Gastrocnemius medialis (tissue), 4 donors: ENCODE data around the gene USP5. TPM values are rescaled to one million over a fixed set of nuclear protein-coding genes. Genes with fewer than 3 reads are reported as not detected.

Source experiments
- ATAC-seq, 2 donors: fragments of 150-250 bp; one replicate each; pipeline ENCODE4 v1.9.1; 2016
- DNase-seq, 2 donors: peaks; one replicate each; pipeline ENCODE4 v3.0.0-alpha.2; 2019
- H3K27ac ChIP-seq, 4 donors: fragments of 200-600 bp; sonication (generic); 1 replicate in 1 of 4; 2 replicates in 3 of 4; pipeline ENCODE4 v1.5.1; 2016 to 2018; ENCODE audit warnings: mild to moderate bottlenecking in 2 of 4, moderate library complexity in 1 of 4
- H3K27me3 ChIP-seq, 3 donors: fragments of 200-600 bp; sonication (generic) in 2 of 3; 1 replicate in 1 of 3; 2 replicates in 2 of 3; pipeline versions ENCODE4 v1.5.1 to v1.6.0; 2016 to 2019; ENCODE audit warnings: mild to moderate bottlenecking in 1 of 3, moderate library complexity in 1 of 3
- H3K36me3 ChIP-seq, 2 donors: fragments of 200-600 bp; sonication (generic) in 1 of 2; one replicate each; pipeline ENCODE4 v1.5.1; 2017 to 2018
- H3K4me1 ChIP-seq, 2 donors: fragments of 200-600 bp; sonication (generic) in 1 of 2; one replicate each; pipeline ENCODE4 v1.5.1; 2016 to 2017; ENCODE audit warnings: mild to moderate bottlenecking in 2 of 2
- H3K4me3 ChIP-seq, 4 donors: fragments of 200-600 bp; sonication (generic) in 3 of 4; 1 replicate in 1 of 4; 2 replicates in 3 of 4; pipeline ENCODE4 v1.5.1; 2016 to 2019; ENCODE audit warnings: mild to moderate bottlenecking in 2 of 4
- H3K9me3 ChIP-seq, 3 donors: fragments of 200-600 bp; sonication (generic) in 2 of 3; 1 replicate in 1 of 3; 2 replicates in 2 of 3; pipeline ENCODE4 v1.5.1; 2016 to 2019
- POLR2A ChIP-seq, 2 donors: fragments of 450-650 bp; IDR thresholded peaks; one replicate each; pipeline ENCODE4 v1.6.1; 2017; ENCODE audit warnings: antibody characterized with exemption in 2 of 2, mild to moderate bottlenecking in 2 of 2, moderate library complexity in 2 of 2
- in situ Hi-C, 4 donors: fragments of 200-750 bp; cut with MboI; loops; one replicate each; pipeline versions ENCODE4 v1.15.0 to v1.8.0; 2017; ENCODE audit warnings: low sequenced_read_pairs in 4 of 4
- intact Hi-C: fragments of 100-400 bp; cut with DNase I; formaldehyde crosslinking; loops from one replicate; pipeline ENCODE4 v1.15.1; 2023; ENCODE audit warnings: low total_unique reads
- total RNA-seq, 4 donors: library from RNA; depleted of rRNA; stranded (reverse); fragments of >200 nt; gene quantifications; one replicate each; pipeline versions ENCODE4 v1.1.0 to v1.2.3, GENCODE V29; 2016
- TF ChIP-seq, protein P1 (sequence below), 5 experiments: fragments of 450-650 bp in 3 of 5; fragments of 200-600 bp in 2 of 5; sonication (generic) in 2 of 5; IDR thresholded peaks in 4 of 5; conservative IDR thresholded peaks in 1 of 5; 1 replicate in 4 of 5; 2 replicates in 1 of 5; pipeline ENCODE4 v1.5.1; 2016 to 2019; ENCODE audit warnings: antibody characterized with exemption in 5 of 5, mild to moderate bottlenecking in 3 of 5, moderate library complexity in 3 of 5

The USP5 gene
- total RNA-seq, 4 donors from 2014 or later: 66.4 to 120 (median 74.1) TPM

DNA sequence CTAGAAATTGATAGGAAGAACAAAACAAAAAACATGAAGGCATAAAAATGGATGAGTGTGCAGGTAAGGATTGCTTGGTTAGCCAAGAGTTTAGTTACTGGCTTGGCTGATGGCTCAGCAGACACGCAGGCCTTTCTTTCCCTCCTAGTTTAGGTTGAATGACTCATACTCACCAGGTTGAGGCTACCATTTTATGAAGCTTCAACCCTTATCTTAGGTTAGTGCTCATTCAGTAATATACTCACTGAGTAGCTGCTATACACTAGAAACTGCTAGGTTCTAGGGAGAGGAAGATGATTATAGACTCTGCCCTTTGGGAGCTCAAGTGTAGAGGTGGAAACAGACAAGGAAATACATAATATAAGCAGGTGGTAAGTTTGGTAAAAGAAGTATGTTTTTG, 17.7 kb upstream of the USP5 start:
- H3K9me3 ChIP-seq: no peaks in the 10 kb centered on the region
- ATAC-seq (no peak), DNase-seq (no peak)
- H3K36me3 ChIP-seq: no peaks in the 10 kb centered on the region
- H3K4me1 ChIP-seq: peaks cover 0 to under 1% of the 10 kb centered on the region in 2 donors
- H3K4me3 ChIP-seq: no peak overlapping the region
- H3K27me3 ChIP-seq: peaks cover 0 to 8% (median 4%) of the 10 kb centered on the region in 3 donors
- intact Hi-C loops: no loop called here
- H3K27ac ChIP-seq: no peak overlapping the region
- in situ Hi-C loops: no loop called here
- TF ChIP-seq POLR2A (IDR thresholded peaks at IDR 0.05): no peak
- TF ChIP-seq, protein P1, sequence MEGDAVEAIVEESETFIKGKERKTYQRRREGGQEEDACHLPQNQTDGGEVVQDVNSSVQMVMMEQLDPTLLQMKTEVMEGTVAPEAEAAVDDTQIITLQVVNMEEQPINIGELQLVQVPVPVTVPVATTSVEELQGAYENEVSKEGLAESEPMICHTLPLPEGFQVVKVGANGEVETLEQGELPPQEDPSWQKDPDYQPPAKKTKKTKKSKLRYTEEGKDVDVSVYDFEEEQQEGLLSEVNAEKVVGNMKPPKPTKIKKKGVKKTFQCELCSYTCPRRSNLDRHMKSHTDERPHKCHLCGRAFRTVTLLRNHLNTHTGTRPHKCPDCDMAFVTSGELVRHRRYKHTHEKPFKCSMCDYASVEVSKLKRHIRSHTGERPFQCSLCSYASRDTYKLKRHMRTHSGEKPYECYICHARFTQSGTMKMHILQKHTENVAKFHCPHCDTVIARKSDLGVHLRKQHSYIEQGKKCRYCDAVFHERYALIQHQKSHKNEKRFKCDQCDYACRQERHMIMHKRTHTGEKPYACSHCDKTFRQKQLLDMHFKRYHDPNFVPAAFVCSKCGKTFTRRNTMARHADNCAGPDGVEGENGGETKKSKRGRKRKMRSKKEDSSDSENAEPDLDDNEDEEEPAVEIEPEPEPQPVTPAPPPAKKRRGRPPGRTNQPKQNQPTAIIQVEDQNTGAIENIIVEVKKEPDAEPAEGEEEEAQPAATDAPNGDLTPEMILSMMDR (IDR thresholded peaks at IDR 0.05 in 4 of 5, conservative IDR thresholded peaks at IDR 0.05 in 1 of 5): no peak

DNA sequence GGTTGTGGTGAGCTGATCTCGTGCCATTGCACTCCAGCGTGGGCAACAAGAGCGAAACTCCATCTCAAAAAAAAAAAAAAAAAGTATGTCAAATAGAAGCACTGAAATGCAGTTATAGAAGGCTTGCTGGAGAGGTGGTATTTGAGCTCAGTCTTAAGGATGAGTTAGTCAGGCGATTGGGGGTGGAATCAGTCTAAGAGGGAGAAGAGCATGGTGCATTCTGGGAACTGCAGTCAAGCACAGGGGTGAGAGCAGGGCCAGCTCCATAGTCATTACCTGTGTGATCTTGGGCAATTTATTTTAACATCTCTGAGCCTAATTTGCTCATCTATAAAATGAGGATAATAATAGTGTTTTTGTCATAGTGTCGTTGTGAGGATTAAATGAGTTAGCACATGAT, 17.1 kb upstream of the USP5 start:
- in situ Hi-C loops: no loop called here

DNA sequence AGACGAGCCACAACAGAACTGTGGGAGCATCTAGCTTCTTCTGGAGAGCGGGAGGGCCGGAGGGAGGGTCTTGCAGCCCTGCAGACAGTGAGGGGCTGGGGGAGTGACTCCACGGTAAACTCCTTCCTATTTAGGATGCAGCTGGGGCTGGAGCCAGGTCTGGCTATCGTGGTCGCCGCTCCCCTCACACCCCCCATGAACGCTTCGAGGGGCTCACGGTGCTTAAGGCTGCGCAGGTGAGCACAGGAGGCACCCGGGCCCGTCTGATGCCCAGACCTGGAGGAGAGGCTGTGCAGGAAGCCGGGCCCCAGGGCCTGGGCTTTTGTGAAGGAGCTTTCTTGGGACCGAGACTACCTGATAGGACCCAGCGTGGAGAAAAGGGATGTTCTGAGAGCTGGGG, 15.1 kb upstream of the USP5 start:
- DNase-seq (no peak), ATAC-seq (no peak)
- Histone ChIP-seq H3K4me1 (no peaks in the 10 kb centered on the region), H3K27me3 (no peaks in the 10 kb centered on the region), H3K9me3 (no peaks in the 10 kb centered on the region), H3K36me3 (no peaks in the 10 kb centered on the region), H3K27ac (no peak overlapping the region), H3K4me3 (no peak overlapping the region)
- in situ Hi-C loops (no loop called here), intact Hi-C loops (no loop called here)
- TF ChIP-seq, protein P1 (IDR thresholded peaks at IDR 0.05 in 4 of 5, conservative IDR thresholded peaks at IDR 0.05 in 1 of 5): no peak
- TF ChIP-seq POLR2A (IDR thresholded peaks at IDR 0.05): no peak

More for the DNA sequence above, 17.1 kb upstream of the USP5 start:
- TF ChIP-seq POLR2A (IDR thresholded peaks at IDR 0.05): no peak
- TF ChIP-seq, protein P1 (IDR thresholded peaks at IDR 0.05 in 4 of 5, conservative IDR thresholded peaks at IDR 0.05 in 1 of 5): no peak
- H3K27ac ChIP-seq: no peak overlapping the region
- H3K27me3 ChIP-seq: peaks cover 0 to 4% (median 0%) of the 10 kb centered on the region in 3 donors
- H3K9me3 ChIP-seq: no peaks in the 10 kb centered on the region
- no peaks in the 10 kb centered on the region for H3K4me1 ChIP-seq
- intact Hi-C loops: no loop called here
- H3K36me3 ChIP-seq: no peaks in the 10 kb centered on the region
- ATAC-seq (no peak), DNase-seq (no peak)
- no peak overlapping the region for H3K4me3 ChIP-seq

DNA sequence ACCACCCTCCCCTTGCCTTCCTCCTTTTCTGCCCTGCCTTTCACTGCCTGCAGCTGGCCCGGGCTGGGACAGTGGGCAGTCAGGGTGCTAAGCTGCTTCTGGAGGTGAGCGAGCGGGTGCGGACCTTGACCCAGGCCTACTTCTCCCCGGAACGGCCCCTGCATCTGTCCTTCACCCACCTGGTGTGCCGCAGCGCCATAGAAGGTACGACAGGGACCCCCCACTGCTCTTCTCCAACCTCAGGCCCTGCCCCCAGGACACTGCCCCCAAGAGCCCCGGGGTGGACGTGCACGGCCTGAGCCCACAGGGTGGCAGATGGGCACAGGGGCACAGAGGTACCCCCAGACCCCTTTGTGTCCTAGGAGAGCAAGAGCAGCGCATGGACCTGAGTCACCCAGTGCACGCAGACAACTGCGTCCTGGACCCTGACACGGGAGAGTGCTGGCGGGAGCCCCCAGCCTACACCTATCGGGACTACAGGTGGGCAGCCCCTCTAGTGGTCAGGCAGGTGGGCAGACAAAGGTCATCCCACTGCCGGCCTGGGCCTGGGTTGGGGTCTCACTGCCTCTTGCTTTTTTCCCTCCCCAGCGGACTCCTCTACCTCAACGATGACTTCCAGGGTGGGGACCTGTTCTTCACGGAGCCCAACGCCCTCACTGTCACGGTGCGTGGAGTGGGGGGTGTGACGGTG, 14.4 kb upstream of the USP5 start:
- Histone ChIP-seq H3K27me3 (no peaks in the 10 kb centered on the region), H3K4me3 (no peak overlapping the region), H3K36me3 (no peaks in the 10 kb centered on the region), H3K9me3 (no peaks in the 10 kb centered on the region), H3K4me1 (no peaks in the 10 kb centered on the region), H3K27ac (no peak overlapping the region)
- intact Hi-C loops: no loop called here
- in situ Hi-C loops: no loop called here
- DNase-seq (no peak), ATAC-seq (no peak)
- TF ChIP-seq, protein P1 (IDR thresholded peaks at IDR 0.05 in 4 of 5, conservative IDR thresholded peaks at IDR 0.05 in 1 of 5): no peak
- no peak for TF ChIP-seq POLR2A (IDR thresholded peaks at IDR 0.05)

DNA sequence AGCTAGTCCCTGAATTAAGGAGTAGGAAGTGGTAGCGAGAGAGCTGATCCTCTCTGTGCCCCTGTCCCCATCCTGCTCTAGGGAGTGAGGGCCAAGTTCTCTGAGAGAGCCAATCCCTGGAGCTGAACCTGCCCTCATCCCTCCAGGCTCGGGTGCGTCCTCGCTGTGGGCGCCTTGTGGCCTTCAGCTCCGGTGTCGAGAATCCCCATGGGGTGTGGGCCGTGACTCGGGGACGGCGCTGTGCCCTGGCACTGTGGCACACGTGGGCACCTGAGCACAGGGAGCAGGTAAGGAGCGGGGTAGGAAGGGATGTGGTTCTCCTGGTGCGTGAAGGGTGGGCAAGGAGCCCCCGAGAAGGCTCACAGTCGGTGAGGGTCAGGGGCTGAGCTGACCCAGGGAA, 13.1 kb upstream of the USP5 start:
- Histone ChIP-seq H3K27me3 (no peaks in the 10 kb centered on the region), H3K4me1 (no peaks in the 10 kb centered on the region), H3K9me3 (no peaks in the 10 kb centered on the region), H3K27ac (no peak overlapping the region), H3K4me3 (no peak overlapping the region), H3K36me3 (no peaks in the 10 kb centered on the region)
- ATAC-seq (no peak), DNase-seq (no peak)
- intact Hi-C loops (no loop called here), in situ Hi-C loops (no loop called here)
- TF ChIP-seq POLR2A (IDR thresholded peaks at IDR 0.05): no peak
- TF ChIP-seq, protein P1 (IDR thresholded peaks at IDR 0.05 in 4 of 5, conservative IDR thresholded peaks at IDR 0.05 in 1 of 5): no peak
